Measurements from ENCODE around the gene COL9A3. TPM values are rescaled to one million over a fixed set of nuclear protein-coding genes. Genes with fewer than 3 reads are reported as not detected.

COL9A3 gene
- polyA plus RNA-seq, 2 of the 4 experiments (the other 2 are of a cell fraction) = 0.41 to 0.49 TPM

DNA sequence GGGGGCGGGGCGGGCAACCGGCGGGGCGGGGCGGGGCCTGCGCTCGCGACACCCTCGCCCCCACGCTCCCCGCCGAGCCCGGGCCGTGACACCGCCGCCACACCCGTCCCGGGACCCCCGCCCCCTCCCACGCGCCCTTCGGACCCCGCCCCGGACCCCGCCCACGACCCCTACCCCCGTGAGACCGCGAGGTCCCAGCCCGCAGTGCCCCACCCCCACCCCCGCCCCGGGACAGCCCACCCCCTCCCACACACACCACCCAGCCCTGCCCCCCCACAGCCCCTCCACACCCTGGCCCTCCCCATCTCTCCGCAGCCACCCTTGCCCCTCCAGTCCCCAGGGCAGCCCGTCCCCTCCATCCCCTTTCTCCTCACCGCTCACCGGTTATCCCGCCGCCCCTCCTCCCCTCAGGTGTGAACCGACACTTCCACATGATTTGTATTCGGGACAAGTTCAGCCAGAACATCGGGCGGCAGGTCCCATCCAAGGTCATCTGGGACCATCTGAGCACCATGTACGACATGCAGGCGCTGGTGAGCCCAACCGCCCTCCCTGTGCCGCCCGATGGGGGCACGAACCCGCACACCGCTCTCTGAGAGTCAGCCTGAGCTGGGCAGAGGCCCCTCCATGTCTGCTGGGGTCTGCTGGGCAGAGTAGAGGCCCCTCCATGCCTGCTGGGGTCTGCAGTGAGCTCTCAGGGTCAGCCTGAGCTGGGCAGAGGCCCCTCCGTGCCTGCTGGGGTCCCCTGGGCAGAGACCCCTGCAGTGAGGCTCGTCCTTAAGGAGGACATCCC lies 20.0 kb upstream of the COL9A3 start:
- H3K4me1 ChIP-seq = peaks cover 26% of the 10 kb centered on the region
- TF ChIP-seq HEYL (CRISPR knock-in tag; IDR thresholded peaks at IDR 0.05) = no peak
- TF ChIP-seq JUNB (IDR thresholded peaks at IDR 0.05) = no peak
- TF ChIP-seq GATA3 (IDR thresholded peaks at IDR 0.05; ENCODE audit: borderline replicate concordance) = no peak
- no peak for TF ChIP-seq FOXS1 (CRISPR knock-in tag; IDR thresholded peaks at IDR 0.05)
- TF ChIP-seq, protein P1, sequence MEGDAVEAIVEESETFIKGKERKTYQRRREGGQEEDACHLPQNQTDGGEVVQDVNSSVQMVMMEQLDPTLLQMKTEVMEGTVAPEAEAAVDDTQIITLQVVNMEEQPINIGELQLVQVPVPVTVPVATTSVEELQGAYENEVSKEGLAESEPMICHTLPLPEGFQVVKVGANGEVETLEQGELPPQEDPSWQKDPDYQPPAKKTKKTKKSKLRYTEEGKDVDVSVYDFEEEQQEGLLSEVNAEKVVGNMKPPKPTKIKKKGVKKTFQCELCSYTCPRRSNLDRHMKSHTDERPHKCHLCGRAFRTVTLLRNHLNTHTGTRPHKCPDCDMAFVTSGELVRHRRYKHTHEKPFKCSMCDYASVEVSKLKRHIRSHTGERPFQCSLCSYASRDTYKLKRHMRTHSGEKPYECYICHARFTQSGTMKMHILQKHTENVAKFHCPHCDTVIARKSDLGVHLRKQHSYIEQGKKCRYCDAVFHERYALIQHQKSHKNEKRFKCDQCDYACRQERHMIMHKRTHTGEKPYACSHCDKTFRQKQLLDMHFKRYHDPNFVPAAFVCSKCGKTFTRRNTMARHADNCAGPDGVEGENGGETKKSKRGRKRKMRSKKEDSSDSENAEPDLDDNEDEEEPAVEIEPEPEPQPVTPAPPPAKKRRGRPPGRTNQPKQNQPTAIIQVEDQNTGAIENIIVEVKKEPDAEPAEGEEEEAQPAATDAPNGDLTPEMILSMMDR (IDR thresholded peaks at IDR 0.05) = no peak
- TF ChIP-seq CBX2 (IDR thresholded peaks at IDR 0.05; ENCODE audit: borderline replicate concordance, low read depth) = no peak
- TF ChIP-seq CHD2 (IDR thresholded peaks at IDR 0.05; ENCODE audit: low read length, partially characterized antibody) = no peak
- no peak for TF ChIP-seq SREBF2 (IDR thresholded peaks at IDR 0.05)
- no peak for TF ChIP-seq HOXA7 (CRISPR knock-in tag; IDR thresholded peaks at IDR 0.05)
- TF ChIP-seq FOSB (CRISPR knock-in tag; IDR thresholded peaks at IDR 0.05) = no peak
- TF ChIP-seq CHD4 (IDR thresholded peaks at IDR 0.05; ENCODE audit: borderline replicate concordance) = no peak
- peak overlapping the region; percentile 92 to 100 for H3K27ac ChIP-seq
- peak overlapping the region; percentile 64 for H3K4me3 ChIP-seq
- WGBS (ENCODE audit: missing lambda C conversion rate) = 45% methylated on average over 16 of the region's 53 CpGs
- ChIA-PET CTCF (interaction anchor here (0.6 to 3.5 kb wide), 8 partner anchors 9 to 129 kb away, joined by 3 to 29 read pairs (median 4); no protein-coding TSS in a partner anchor), POLR2A (interaction anchor here (0.6 to 1.0 kb wide), 2 partner anchors 19 to 74 kb away, joined by 3 to 5 read pairs; no protein-coding TSS in a partner anchor)
- ATAC-seq = no peak
- FAIRE-seq = no peak
- no peak for DNase-seq (ENCODE audit: low read depth in 1 of 2, low spot score in 1 of 2)
- no peaks in the 10 kb centered on the region for H3K9me3 ChIP-seq
- H3K4me2 ChIP-seq = peak overlapping the region; percentile 88

DNA sequence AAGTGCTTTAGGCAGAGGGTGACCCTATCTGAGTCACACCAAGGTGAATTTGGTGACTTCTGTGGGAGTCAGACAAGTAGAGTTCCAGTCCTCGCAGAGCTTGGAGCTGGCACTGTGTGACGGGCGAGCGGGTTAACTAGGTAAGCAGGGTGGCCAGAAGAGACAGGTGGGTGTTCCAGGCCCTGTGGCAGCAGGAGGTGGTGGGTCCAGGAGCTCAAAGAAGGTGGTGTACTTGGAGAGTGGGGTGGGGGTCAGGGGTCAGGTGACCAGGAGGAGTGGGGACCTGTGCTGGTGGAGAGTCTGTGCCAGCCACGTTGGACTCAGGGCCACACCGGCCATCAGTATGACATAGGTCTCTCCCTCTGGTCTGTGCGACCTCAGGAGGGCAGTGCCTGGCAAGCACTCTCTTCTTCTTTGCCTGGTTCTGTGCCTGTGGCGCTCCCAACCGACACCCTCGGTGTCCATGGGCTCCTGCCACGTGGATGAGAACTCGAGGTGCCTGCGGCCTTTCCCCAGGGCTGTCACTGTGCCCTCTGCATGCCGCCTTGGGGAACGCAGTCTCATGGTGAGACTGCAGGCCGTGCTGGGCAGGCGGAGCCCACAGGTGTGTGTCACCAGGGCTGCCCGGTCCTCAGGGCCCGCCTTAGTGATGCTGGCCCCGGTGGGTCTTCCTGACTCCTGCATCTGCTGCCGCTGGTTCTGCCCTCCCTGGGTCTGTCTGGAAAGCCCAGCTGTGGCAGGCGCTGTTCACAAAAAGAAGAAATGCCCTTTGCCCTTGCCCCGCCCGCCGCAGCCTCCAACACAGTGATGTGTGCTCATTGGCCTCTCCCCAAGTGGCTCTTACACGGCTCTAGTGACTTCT lies 18.9 kb upstream of the COL9A3 start:
- peak overlapping the region; percentile 13 to 100; a peak in 4 of 6 replicates for H3K27ac ChIP-seq
- H3K9me3 ChIP-seq = no peaks in the 10 kb centered on the region
- ChIA-PET POLR2A (no interaction called here), CTCF (interaction anchor here (0.6 to 3.5 kb wide), 8 partner anchors 8 to 129 kb away, joined by 3 to 29 read pairs (median 4); no protein-coding TSS in a partner anchor)
- peaks cover 26% of the 10 kb centered on the region for H3K4me1 ChIP-seq
- no peak for TF ChIP-seq MYC (IDR thresholded peaks at IDR 0.05; ENCODE audit: borderline replicate concordance, low read length)
- TF ChIP-seq, protein P2, sequence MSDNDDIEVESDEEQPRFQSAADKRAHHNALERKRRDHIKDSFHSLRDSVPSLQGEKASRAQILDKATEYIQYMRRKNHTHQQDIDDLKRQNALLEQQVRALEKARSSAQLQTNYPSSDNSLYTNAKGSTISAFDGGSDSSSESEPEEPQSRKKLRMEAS (IDR thresholded peaks at IDR 0.05) = peak; percentile 76
- TF ChIP-seq, protein P3, sequence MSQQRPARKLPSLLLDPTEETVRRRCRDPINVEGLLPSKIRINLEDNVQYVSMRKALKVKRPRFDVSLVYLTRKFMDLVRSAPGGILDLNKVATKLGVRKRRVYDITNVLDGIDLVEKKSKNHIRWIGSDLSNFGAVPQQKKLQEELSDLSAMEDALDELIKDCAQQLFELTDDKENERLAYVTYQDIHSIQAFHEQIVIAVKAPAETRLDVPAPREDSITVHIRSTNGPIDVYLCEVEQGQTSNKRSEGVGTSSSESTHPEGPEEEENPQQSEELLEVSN (IDR thresholded peaks at IDR 0.05; ENCODE audit: borderline replicate concordance, low read depth) = peak; percentile 57; the same call in 1 of the 2 replicates
- peak in 1 of 2 experiments; percentile 57 for DNase-seq (ENCODE audit: low read depth in 1 of 2, low spot score in 1 of 2)
- 64% methylated on average over 19 of the region's 26 CpGs for WGBS (ENCODE audit: missing lambda C conversion rate)
- peak overlapping the region; percentile 64; the same call in 1 of the 3 replicates for H3K4me3 ChIP-seq
- peak overlapping the region; percentile 88 for H3K4me2 ChIP-seq
- ATAC-seq = no peak
- no peak for FAIRE-seq

DNA sequence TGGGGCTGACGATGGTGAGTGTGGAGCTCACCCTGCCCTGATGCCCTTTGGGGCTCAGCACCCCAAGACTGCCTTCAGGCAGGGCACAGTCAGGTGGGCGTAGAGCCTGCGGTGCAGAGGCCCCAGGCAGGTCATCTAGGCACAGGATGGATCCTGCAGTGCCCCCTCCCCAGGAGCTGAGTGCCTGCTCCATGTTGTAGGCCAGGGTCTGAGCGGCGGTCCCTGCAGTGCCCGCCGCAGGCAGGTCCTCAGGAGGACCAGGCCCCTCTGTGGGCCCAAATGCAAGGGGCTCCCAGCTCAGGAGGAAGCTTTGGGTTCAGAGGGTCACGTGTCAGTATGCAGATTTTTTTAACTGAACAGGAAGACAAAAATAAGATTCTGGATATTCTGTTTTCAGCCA lies 17.8 kb upstream of the COL9A3 start:
- ATAC-seq (no peak), DNase-seq (ENCODE audit: low read depth in 1 of 2, low spot score in 1 of 2) (no peak), FAIRE-seq (no peak)
- peaks cover 21% of the 10 kb centered on the region for H3K4me1 ChIP-seq
- ChIA-PET CTCF (interaction anchor here (1.4 to 3.5 kb wide), 4 partner anchors 9 to 131 kb away, joined by 4 to 29 read pairs (median 5); no protein-coding TSS in a partner anchor), POLR2A (no interaction called here)
- no peak overlapping the region for H3K4me3 ChIP-seq
- no peaks in the 10 kb centered on the region for H3K9me3 ChIP-seq
- 93% methylated on average over 8 of the region's 8 CpGs for WGBS (ENCODE audit: missing lambda C conversion rate)
- no peak overlapping the region for H3K27ac ChIP-seq
- TF ChIP-seq EHMT2 (IDR thresholded peaks at IDR 0.05; ENCODE audit: low read depth) (no peak), ZNF302 (CRISPR knock-in tag; IDR thresholded peaks at IDR 0.05) (no peak)
- no peak overlapping the region for H3K4me2 ChIP-seq

Measured in A549 (cell line).